Measurements from ENCODE around the gene PRIMPOL.
"Not testable (repeated sequence)": the region's sequence is repeated elsewhere in the genome, so short reads cannot be mapped to it uniquely, and the experiment has no call there.

GRCh38 chr4:184624504-184624903 is 25.0 kb upstream of the PRIMPOL start:
- not testable (repeated sequence) for TF ChIP-seq CTCF (IDR thresholded peaks at IDR 0.05; ENCODE audit: low read depth, low read length, poor library complexity, severe bottlenecking); EZH2phosphoT487 (IDR thresholded peaks at IDR 0.05; ENCODE audit: borderline replicate concordance, low read length)

All from DOHH2 (cell line).